Keratinocyte (primary cell): ENCODE results near the gene WNT6.

Experiments
- EZH2 ChIP-seq: IDR thresholded peaks from one replicate; pipeline ENCODE4 v1.6.1; 2012; ENCODE audit warnings: inconsistent platforms, mild to moderate bottlenecking, low read length, moderate library complexity
- TF ChIP-seq, protein P1 (sequence below), 3 experiments: IDR thresholded peaks in 1 of 3; conservative IDR thresholded peaks in 1 of 3; optimal IDR thresholded peaks in 1 of 3; 2 replicates in 2 of 3; 3 replicates in 1 of 3; pipeline versions ENCODE3 to v1.5.1; 2011; ENCODE audit warnings: low read length in 3 of 3, mild to moderate bottlenecking in 3 of 3, moderate library complexity in 2 of 3, control low read depth in 1 of 3, inconsistent platforms in 1 of 3; ENCODE audit not compliant: insufficient read depth in 2 of 3; ENCODE audit errors: extremely low read depth in 1 of 3

DNA sequence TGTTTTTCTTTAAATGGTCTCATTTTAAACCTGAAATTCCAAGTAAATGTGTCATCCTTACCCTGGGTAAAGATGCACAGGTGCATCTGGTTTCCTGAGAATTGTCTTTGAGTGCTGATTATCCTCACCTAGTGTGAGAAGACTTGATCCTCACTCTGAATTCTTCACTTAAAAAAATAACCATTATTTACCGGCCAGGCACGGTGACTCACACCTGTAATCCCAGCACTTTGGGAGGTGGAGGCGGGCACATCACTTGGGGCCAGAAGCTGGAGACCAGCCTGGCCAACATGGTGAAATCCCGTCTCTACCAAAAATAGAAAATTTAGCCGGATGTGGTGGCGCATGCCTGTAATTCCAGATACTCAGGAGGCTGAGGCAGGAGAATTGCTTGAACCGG lies 9.9 kb upstream of the WNT6 start:
- TF ChIP-seq, protein P1, sequence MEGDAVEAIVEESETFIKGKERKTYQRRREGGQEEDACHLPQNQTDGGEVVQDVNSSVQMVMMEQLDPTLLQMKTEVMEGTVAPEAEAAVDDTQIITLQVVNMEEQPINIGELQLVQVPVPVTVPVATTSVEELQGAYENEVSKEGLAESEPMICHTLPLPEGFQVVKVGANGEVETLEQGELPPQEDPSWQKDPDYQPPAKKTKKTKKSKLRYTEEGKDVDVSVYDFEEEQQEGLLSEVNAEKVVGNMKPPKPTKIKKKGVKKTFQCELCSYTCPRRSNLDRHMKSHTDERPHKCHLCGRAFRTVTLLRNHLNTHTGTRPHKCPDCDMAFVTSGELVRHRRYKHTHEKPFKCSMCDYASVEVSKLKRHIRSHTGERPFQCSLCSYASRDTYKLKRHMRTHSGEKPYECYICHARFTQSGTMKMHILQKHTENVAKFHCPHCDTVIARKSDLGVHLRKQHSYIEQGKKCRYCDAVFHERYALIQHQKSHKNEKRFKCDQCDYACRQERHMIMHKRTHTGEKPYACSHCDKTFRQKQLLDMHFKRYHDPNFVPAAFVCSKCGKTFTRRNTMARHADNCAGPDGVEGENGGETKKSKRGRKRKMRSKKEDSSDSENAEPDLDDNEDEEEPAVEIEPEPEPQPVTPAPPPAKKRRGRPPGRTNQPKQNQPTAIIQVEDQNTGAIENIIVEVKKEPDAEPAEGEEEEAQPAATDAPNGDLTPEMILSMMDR (optimal IDR thresholded peaks at IDR 0.05 in 1 of 3, IDR thresholded peaks at IDR 0.05 in 1 of 3, conservative IDR thresholded peaks at IDR 0.05 in 1 of 3; ENCODE audit: extremely low read depth in 1 of 3, insufficient read depth in 2 of 3, low read length in 3 of 3) = no peak
- TF ChIP-seq EZH2 = no peak
